NT2/D1 (cell line): ENCODE results near the gene TERB1.
A peak's percentile ranks its signal among the peaks of the same experiment; 100 is the strongest.

Source experiments
- DNase-seq: peaks from one replicate; pipeline ENCODE4 v3.0.0-alpha.2; 2011; ENCODE audit warnings: low read depth, low spot score
- H3K27me3 ChIP-seq: 2 replicates; pipeline ENCODE4 v1.6.0; 2011; ENCODE audit warnings: mild to moderate bottlenecking; ENCODE audit not compliant: insufficient read length, insufficient read depth
- H3K36me3 ChIP-seq: 2 replicates; pipeline ENCODE4 v1.6.1; 2011; ENCODE audit warnings: mild to moderate bottlenecking, low read length, mixed read lengths; ENCODE audit not compliant: insufficient read depth, insufficient read length
- H3K4me1 ChIP-seq: 2 replicates; pipeline ENCODE4 v1.5.1; 2011; ENCODE audit not compliant: insufficient read depth, insufficient read length
- H3K4me3 ChIP-seq: 2 replicates; pipeline ENCODE4 v1.5.1; 2011; ENCODE audit warnings: low read depth; ENCODE audit not compliant: insufficient read length
- H3K9ac ChIP-seq: 2 replicates; pipeline ENCODE4 v1.6.0; 2011; ENCODE audit warnings: low read depth; ENCODE audit not compliant: insufficient read length
- H3K9me3 ChIP-seq: 2 replicates; pipeline ENCODE4 v1.5.1; 2011; ENCODE audit warnings: mild to moderate bottlenecking, low read length; ENCODE audit not compliant: insufficient read depth
- SUZ12 ChIP-seq: IDR thresholded peaks from 2 replicates; pipeline ENCODE4 v1.6.1; 2011; ENCODE audit not compliant: insufficient read length, insufficient read depth; ENCODE audit errors: extremely low read depth
- YY1 ChIP-seq: IDR thresholded peaks from 2 replicates; pipeline ENCODE4 v1.6.1; 2011; ENCODE audit not compliant: insufficient read length, insufficient read depth
- ZNF274 ChIP-seq: IDR thresholded peaks from 2 replicates; pipeline ENCODE4 v1.6.1; 2011; ENCODE audit warnings: mild to moderate bottlenecking, low read depth, low read length

Gene TERB1

GRCh38 chr16:66714654-66715307 lies 86.6 kb downstream of the TERB1 start:
- Histone ChIP-seq H3K27me3 (no peaks in the 10 kb centered on the region), H3K9ac (no peak overlapping the region), H3K4me3 (no peak overlapping the region), H3K4me1 (no peaks in the 10 kb centered on the region), H3K9me3 (no peaks in the 10 kb centered on the region; the same call in 1 of the 2 replicates), H3K36me3 (peaks cover 7% of the 10 kb centered on the region)
- no peak for DNase-seq
- no peak for TF ChIP-seq YY1

- TF ChIP-seq YY1: no peak
- TF ChIP-seq SUZ12: no peak
- TF ChIP-seq ZNF274: no peak
- peaks cover under 1% of the 10 kb centered on the region for H3K36me3 ChIP-seq
- no peak overlapping the region for H3K9ac ChIP-seq
- H3K4me1 ChIP-seq: no peaks in the 10 kb centered on the region
- no peak for DNase-seq
- no peak overlapping the region for H3K4me3 ChIP-seq
- H3K27me3 ChIP-seq: no peaks in the 10 kb centered on the region
- H3K9me3 ChIP-seq: no peaks in the 10 kb centered on the region; the same call in 1 of the 2 replicates
Measured at GRCh38 chr16:66714062-66714461, 87.3 kb downstream of the TERB1 start.

- no peak for TF ChIP-seq SUZ12
- no peak for TF ChIP-seq YY1
- TF ChIP-seq ZNF274: no peak
- Histone ChIP-seq H3K9me3 (no peaks in the 10 kb centered on the region; the same call in 1 of the 2 replicates), H3K4me1 (no peaks in the 10 kb centered on the region), H3K27me3 (no peaks in the 10 kb centered on the region), H3K4me3 (no peak overlapping the region), H3K9ac (no peak overlapping the region), H3K36me3 (no peaks in the 10 kb centered on the region)
- no peak for DNase-seq
Measured at GRCh38 chr16:66713076-66713475, 88.3 kb downstream of the TERB1 start.

DNA sequence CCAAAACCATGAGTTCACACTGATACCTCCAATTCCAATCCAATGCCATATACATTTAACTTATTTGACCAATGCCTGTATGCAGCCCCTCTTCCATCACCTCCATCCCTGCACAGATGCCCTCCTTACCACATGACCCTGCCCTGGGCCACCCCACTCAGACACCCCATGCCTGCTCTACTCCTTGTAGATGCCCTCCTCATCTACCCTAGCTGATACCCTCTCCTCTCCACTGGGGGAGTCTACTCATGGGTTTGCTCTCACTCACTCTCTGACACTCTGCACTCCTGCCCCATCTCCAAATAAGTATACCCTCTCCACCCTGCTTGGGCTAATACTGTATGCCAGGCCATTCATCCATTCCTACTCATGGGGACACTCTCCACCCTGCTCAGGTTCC lies 88.9 kb downstream of the TERB1 start:
- no peaks in the 10 kb centered on the region; the same call in 1 of the 2 replicates for H3K9me3 ChIP-seq
- no peak for DNase-seq
- no peak overlapping the region for H3K9ac ChIP-seq
- H3K4me1 ChIP-seq: no peaks in the 10 kb centered on the region
- H3K27me3 ChIP-seq: no peaks in the 10 kb centered on the region
- H3K36me3 ChIP-seq: no peaks in the 10 kb centered on the region
- no peak for TF ChIP-seq YY1
- no peak for TF ChIP-seq ZNF274
- TF ChIP-seq SUZ12: no peak
- no peak overlapping the region for H3K4me3 ChIP-seq

DNA sequence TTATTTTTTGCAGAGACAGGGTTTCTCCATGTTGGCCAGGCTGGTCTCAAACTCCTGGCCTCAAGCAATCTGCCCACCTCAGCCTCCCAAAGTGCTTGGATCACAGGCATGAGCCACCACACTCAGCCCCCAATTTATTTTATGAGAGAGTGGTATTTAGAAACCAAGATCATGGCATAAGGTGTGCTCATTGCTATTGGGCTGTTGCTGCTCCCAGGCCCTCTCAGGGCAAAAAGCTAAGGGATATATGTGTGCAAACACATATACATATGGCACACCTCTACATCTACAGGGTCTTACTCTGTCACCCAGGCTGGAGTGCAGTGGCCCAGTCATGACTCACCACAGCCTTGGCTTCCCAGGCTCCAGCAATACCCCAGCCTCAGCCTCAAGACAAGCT lies 89.8 kb downstream of the TERB1 start:
- H3K36me3 ChIP-seq: no peaks in the 10 kb centered on the region
- TF ChIP-seq YY1: no peak
- no peak for TF ChIP-seq SUZ12
- TF ChIP-seq ZNF274: no peak
- H3K4me3 ChIP-seq: no peak overlapping the region
- H3K27me3 ChIP-seq: no peaks in the 10 kb centered on the region
- no peaks in the 10 kb centered on the region; the same call in 1 of the 2 replicates for H3K9me3 ChIP-seq
- no peak overlapping the region for H3K9ac ChIP-seq
- no peaks in the 10 kb centered on the region for H3K4me1 ChIP-seq
- no peak for DNase-seq

DNA sequence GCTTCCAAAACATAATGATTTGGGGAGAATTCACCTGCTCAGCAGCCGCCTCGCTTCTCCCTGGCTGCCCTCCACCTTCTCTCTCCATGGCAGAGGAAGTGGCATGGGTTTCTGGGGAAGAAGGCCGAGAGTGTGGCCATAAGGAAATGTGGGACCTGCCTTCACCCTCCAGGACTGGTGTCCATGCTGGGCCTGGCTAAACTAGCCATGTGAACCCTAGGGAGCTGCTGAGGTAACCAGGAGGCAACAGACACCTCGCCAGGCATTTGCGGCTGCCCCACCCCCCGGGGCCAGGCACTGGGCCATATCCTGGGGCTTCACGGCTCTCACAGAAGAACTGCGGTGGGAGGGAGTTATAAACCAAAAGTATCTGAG lies 94.9 kb downstream of the TERB1 start:
- H3K4me3 ChIP-seq: no peak overlapping the region
- no peak for DNase-seq
- no peak for TF ChIP-seq YY1
- no peak for TF ChIP-seq ZNF274
- no peak for TF ChIP-seq SUZ12

GRCh38 chr16:66705790-66706505 lies 95.4 kb downstream of the TERB1 start:
- H3K27me3 ChIP-seq: no peaks in the 10 kb centered on the region
- no peak for DNase-seq
- no peaks in the 10 kb centered on the region for H3K9me3 ChIP-seq
- TF ChIP-seq SUZ12 (no peak), ZNF274 (no peak), YY1 (no peak)
- H3K4me3 ChIP-seq: no peak overlapping the region
- H3K9ac ChIP-seq: no peak overlapping the region
- peaks cover 3% of the 10 kb centered on the region for H3K4me1 ChIP-seq
- H3K36me3 ChIP-seq: no peaks in the 10 kb centered on the region

More for the DNA sequence above, 94.9 kb downstream of the TERB1 start:
- Histone ChIP-seq H3K9ac (peak overlapping the region; percentile 26), H3K36me3 (no peaks in the 10 kb centered on the region), H3K4me1 (peaks cover 3% of the 10 kb centered on the region), H3K27me3 (no peaks in the 10 kb centered on the region), H3K9me3 (no peaks in the 10 kb centered on the region; the same call in 1 of the 2 replicates)
